CD4-positive, alpha-beta T cell treated with Interleukin-17A for 4 hours (primary cell): ENCODE measurements around the gene KARS1.

ENCODE experiments used
- DNase-seq: peaks from one replicate; pipeline ENCODE4 v3.0.0-alpha.2; 2020; ENCODE audit warnings: mixed read lengths

Gene KARS1

DNA sequence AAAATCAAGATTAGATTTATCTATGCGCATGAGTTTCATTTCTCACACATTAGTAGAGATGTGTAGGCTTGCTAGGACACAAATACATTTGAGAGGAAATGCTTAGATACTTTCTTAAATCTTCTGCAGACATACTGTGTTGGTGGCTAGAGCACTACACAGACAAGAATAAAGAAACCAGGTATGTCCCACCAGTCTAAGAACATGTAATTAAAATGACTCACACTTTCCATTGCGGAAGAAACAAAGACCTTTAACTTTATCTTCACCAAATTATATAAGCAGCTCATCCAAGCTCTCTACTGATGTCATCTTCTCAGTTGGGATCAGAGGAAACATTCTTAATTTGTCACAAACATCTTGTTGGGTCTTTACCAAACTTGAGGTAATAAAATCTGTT, 68.7 kb downstream of the KARS1 start:
- no peak for DNase-seq

- DNase-seq = no peak
Measured at GRCh38 chr16:75578212-75578611, 69.3 kb downstream of the KARS1 start.
